ENCODE results near the gene OXT. TPM values are rescaled to one million over a fixed set of nuclear protein-coding genes. Genes with fewer than 3 reads are reported as not detected.

OXT gene
- total and polyA plus RNA-seq, 2 of the 8 experiments (the other 6 are each of a cell fraction or from before 2014, with no cell fraction given) = not detected

GRCh38 chr20:3093861-3094361 lies 22.5 kb downstream of the OXT start:
- Histone ChIP-seq H4K8ac (ENCODE audit: extremely low read depth, insufficient read depth, low read length) (peak overlapping the region; percentile 14; the same call in 1 of the 2 replicates), H3K9ac (replicated peaks in 1 of 4; ENCODE audit: extremely low read depth in 1 of 4, low read depth in 3 of 4, low read length in 3 of 4) (no peak overlapping the region), H3K23me2 (ENCODE audit: low read depth, low read length) (no peaks in the 10 kb centered on the region; the same call in 1 of the 2 replicates), H3K27ac (ENCODE audit: low read depth, low read length) (no peak overlapping the region), H2BK12ac (ENCODE audit: low read depth, low read length) (peak overlapping the region; percentile 72; the same call in 1 of the 2 replicates), H2BK5ac (ENCODE audit: low read depth, low read length) (no peak overlapping the region), H4K5ac (ENCODE audit: insufficient read length, low read depth, low read length) (no peak overlapping the region), H2BK20ac (ENCODE audit: low read length) (no peak overlapping the region), H2BK120ac (replicated peaks; ENCODE audit: low read depth, low read length) (no peak overlapping the region), H4K20me1 (replicated peaks in 1 of 2; ENCODE audit: control insufficient read depth in 1 of 2, insufficient read depth in 2 of 2, low read length in 2 of 2) (no peaks in the 10 kb centered on the region), H3K36me3 (ENCODE audit: control insufficient read depth in 2 of 4, insufficient read depth in 4 of 4, low read length in 3 of 4) (no peaks in the 10 kb centered on the region), H3K4me2 (ENCODE audit: insufficient read depth in 1 of 2, low read depth in 2 of 2, low read length in 2 of 2) (no peak overlapping the region; a peak in 1 of 4 replicates), H3K27me3 (replicated peaks in 1 of 4; ENCODE audit: control insufficient read depth in 3 of 4, extremely low read depth in 1 of 4, insufficient read depth in 3 of 4, low read length in 3 of 4) (peaks cover 2 to 21% (median 13%) of the 10 kb centered on the region in 4 experiments), H3K14ac (ENCODE audit: insufficient read length) (no peak overlapping the region), H3K4ac (replicated peaks; ENCODE audit: insufficient read length, low read depth, low read length) (no peak overlapping the region), H3K79me2 (ENCODE audit: control insufficient read depth in 1 of 2, insufficient read depth in 2 of 2, low read length in 2 of 2) (no peaks in the 10 kb centered on the region), H3K4me1 (replicated peaks in 1 of 4; ENCODE audit: control insufficient read depth in 3 of 4, insufficient read depth in 4 of 4, low read length in 3 of 4) (peaks cover 0 to 6% (median 2%) of the 10 kb centered on the region in 4 experiments; a peak in 2 of 7 replicates), H3K9me3 (ENCODE audit: insufficient read depth in 2 of 2, low read depth in 1 of 2, low read length in 1 of 2) (no peaks in the 10 kb centered on the region), H2AK5ac (ENCODE audit: low read depth, low read length) (no peak overlapping the region), H4K91ac (replicated peaks; ENCODE audit: insufficient read length, low read length) (no peak overlapping the region), H3K23ac (ENCODE audit: insufficient read length) (no peak overlapping the region), H3K56ac (replicated peaks; ENCODE audit: insufficient read length, low read depth, low read length) (no peak overlapping the region), H2BK15ac (ENCODE audit: low read length) (no peak overlapping the region), H3K4me3 (ENCODE audit: extremely low read depth in 1 of 4, insufficient read depth in 2 of 4, low read depth in 3 of 4, low read length in 4 of 4) (no peak overlapping the region), H2AFZ (ENCODE audit: low read length) (no peak overlapping the region), H3K18ac (ENCODE audit: extremely low read depth, low read length) (no peak overlapping the region), H3K79me1 (ENCODE audit: low read depth, low read length) (no peaks in the 10 kb centered on the region)
- WGBS, 2 experiments (ENCODE audit: extremely low coverage in 1 of 2, insufficient coverage in 1 of 2, insufficient read length in 1 of 2, insufficient replicate concordance in 2 of 2, low coverage in 1 of 2, low lambda C conversion rate in 2 of 2, missing lambda C conversion rate in 1 of 2) = 90% methylated on average over 10 of the region's 10 CpGs; no CpG with 5 or more reads in 1 of the 2 experiments
- DNase-seq (ENCODE audit: low read depth in 1 of 2, low spot score in 2 of 2) = no peak
- POLR2A ChIA-PET (ENCODE audit: partially characterized antibody) = interaction anchor here (1.0 to 2.2 kb wide), 6 partner anchors 10 to 22 kb away, joined by 3 to 14 read pairs (median 4); partner anchors contain the start of genes AVP and OXT
- CTCF ChIA-PET (ENCODE audit: partially characterized antibody) = interaction anchor here (0.7 to 5.5 kb wide), 3 partner anchors 11 to 21 kb away, joined by 3 to 48 read pairs (median 3); no protein-coding TSS in a partner anchor
- no peak for FAIRE-seq
- TF ChIP-seq NRF1 (IDR thresholded peaks at IDR 0.05; ENCODE audit: low read depth, low read length) (no peak), ATF3 (IDR thresholded peaks at IDR 0.05; ENCODE audit: insufficient read depth, low read depth, low read length) (no peak), BRCA1 (IDR thresholded peaks at IDR 0.05; ENCODE audit: low read depth, low read length) (no peak), GABPA (IDR thresholded peaks at IDR 0.05; ENCODE audit: borderline replicate concordance, insufficient read depth, low read length) (no peak), CHD1 (IDR thresholded peaks at IDR 0.05; ENCODE audit: low read depth, low read length) (no peak), ATF2 (IDR thresholded peaks at IDR 0.05; ENCODE audit: low read length) (no peak), CBX8 (IDR thresholded peaks at IDR 0.05; ENCODE audit: borderline replicate concordance, low read depth, low read length) (no peak), ZNF274 (IDR thresholded peaks at IDR 0.05; ENCODE audit: borderline replicate concordance, extremely low read depth, low read length) (no peak), EGR1 (IDR thresholded peaks at IDR 0.05; ENCODE audit: borderline replicate concordance, low read depth, low read length) (no peak), USF2 (IDR thresholded peaks at IDR 0.05; ENCODE audit: low read length) (no peak)

All from H1 (cell line).